ENCODE results near the gene OR10A3.

OR10A3 gene

DNA sequence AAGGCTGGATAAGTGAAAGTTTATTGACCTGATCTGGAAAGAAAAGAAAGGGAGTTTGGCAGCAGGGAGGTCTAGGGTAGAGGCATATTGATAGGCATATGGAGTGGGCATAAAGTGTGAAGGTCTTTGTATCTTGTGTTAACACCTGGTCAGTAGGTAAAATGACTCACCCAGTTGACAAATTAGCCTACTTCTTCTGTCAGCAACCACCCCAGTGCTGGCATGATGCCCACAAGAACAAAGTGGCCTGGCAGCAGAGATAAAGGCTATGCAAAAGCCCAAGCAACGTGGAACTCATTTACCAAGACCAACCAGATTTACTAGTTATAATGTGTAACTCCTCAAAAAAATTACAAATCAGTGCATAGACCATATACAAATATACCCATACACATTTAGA is 4.9 kb downstream of the OR10A3 start:
- DNase-seq: no peak

DNA sequence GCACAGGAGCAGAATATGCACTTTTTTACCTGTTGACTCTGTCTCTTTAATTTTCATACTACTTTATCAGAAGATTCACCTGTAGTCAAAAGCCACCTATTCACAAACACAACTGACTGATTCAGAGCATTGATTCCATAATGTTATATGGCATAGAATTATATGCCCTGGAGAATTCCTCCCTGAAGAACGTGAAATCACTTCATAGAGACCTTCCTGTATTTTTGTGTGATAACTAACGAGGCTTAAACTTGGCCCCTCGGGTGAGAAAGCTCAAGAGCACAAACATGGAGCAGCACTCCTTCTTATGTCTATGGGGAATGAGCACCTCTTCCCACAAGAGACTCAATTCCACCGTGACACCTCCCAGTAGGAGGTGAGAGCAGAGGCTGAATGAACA is 10.3 kb downstream of the OR10A3 start, which contains the start of gene OR10A6:
Gene OR10A6 (minus strand): TSS at position 101 of the 400 bp plus-strand sequence. CDS start 2,606 bp downstream, outside the sequence.
- no peak for DNase-seq

DNA sequence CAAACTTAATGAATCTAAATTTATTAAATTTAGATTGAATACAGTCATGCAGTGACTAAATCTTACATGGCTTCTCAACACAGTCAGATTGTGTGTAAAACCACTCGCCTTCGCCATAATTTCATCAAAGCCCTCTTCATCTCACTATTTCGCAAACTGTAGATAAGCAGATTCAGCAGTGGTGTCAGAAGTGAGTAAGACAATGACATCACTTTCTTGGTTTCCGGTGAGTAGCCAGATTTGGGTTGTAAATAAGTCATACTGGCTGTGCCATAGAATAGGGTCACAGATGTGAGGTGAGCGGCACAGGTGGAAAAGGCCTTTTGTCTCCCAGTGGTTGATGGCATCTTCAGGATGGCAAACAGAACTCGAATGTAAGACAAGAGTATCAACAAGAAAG is 13.9 kb downstream of the OR10A3 start:
- no peak for DNase-seq

DNA sequence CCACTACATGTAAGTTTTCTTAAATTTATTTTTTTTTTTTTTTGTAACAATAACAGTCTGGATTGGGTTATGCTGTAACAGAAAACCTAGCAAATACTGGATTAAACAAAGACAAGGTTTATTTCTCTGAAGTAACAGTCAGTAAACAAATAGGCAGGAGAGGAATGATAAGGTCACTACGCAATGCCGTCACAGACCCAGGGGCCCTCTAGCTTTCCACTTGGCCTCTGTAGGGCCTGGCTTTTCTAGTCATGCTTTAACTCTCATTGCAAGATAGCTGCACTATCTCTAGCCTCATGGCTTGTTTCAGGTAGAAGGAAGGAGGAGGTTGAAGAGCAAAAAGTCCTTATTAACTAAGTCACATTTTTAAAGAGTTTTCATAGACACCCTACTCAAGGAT is 17.0 kb downstream of the OR10A3 start:
- DNase-seq: no peak

DNA sequence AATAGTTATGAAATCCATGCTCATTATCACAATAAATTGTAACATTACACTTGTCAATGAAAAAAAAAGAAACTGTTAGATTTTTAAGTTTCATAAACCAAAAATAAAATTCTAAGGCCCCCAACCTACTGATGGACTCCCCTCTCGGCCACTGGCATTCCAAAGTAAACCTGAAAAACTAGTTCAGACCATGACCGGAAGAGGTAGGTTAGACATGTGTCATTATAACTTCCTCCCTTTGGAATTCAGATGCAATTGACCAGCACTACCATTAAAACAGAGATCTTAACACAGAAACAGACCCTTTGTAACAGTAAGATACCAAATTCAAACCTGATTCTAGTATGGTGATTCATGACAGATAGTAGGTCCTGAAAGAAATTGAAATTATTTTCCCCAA is 23.4 kb downstream of the OR10A3 start:
- DNase-seq: no peak

DNA sequence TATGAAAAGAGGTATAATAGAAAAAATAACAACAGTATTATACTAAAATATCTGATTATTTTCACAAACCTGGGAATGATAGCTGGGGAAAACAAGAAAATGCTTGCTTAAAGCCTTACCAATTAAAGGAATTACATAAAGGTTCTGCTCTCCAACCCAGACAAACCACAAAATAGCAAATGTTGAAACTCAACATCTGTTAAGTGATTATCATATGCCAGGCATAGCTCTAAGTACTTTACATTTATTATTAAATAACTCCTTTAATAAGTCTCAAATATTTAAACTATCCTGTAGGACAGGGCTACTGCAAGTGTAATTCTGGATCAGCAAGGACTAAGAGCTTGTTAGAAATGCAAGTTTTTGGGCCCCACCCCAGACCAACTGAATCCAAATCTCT is 30.5 kb downstream of the OR10A3 start:
- no peak for DNase-seq

DNA sequence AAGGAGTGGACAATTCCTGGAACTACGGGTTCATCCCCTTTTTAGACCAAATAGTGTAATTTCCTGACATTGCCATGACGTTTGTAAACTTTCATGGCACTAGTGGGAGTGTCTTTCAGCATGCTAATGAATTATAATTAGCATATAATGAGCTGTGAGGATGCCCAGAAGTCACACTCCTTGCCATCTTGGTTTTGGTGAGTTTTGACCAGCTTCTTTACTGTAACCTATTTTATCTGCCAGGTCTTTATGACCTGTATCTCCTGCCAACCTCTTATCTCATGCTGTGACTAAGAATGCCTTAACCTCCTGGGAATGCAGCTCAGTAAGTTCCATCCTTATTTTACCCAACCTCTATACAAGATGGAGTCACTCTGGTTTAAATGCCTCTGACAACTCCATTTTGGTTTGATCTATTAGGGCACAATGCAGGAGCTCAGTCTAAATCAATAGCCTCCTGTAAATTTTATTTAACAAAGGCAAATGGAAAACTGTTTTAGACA is 31.2 kb downstream of the OR10A3 start:
- no peak for DNase-seq

DNA sequence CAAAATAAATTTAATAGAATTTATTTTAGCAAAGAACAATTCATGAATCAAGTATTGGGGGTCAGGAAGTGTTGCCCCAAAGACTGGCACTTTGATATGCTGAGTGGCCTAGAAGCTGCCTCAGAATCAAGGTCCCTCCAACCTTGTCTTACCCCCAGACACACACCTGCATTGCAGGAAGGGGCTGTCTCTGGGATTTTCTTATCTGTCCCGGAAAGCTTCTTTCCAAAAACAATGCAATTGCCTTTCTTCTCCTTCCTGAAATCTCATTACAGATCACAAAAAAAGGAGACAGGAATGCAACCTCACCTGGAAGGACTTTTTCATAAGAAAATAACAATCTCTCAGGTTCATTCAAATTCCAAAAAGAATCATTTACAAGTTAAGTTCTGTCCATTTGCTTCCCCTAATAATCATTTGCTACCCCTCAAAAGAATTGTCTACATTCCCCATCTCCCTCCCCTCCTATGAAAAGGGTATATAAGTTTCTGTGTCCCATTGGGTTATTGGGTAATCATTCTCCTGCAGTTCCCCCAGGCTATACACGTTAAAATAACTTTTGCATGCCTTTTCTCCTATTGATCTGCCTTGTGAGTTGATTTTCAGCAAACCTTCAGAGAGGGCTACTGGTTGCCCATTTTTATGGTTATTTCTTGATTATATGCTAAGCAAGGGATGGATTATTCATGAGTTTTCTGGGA is 31.8 kb downstream of the OR10A3 start:
- DNase-seq: no peak

DNA sequence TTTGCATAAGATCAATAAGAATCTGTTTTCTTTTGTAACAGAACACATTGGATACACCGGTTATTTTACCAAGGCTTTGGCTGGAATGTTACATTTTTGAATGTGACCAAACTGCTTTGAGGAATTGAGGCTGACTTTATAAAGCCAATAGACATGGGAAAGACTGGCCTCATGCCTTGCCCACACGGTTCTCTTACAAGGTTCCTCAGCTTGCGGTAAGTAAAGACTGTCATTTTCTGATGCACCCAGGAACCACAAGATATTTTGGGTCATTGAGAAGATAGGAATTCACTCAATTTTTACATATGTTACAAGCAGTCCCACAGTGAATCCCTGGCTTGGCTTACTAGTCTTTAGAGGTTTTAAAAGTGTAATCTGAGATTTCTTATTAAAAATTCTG is 34.4 kb downstream of the OR10A3 start:
- DNase-seq: no peak

DNA sequence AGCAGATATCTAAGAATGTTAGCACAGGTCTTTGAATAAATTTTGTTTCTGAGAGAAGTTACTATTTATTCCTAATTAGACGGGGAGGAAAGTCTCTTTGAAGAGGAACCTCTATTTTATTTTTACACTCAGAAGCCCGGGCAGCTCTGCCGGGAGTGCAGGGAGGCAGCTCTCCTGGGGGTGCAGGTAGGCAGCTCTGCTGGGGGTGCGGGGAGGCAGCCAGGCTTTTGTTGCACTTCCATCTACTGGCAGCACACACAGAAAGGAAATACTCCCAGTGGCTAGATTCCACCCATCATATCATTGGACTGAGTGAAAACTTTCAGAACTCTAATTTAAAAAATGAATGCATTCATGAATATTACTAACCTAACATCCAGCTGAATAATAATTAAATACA is 35.0 kb downstream of the OR10A3 start:
- no peak for DNase-seq

DNA sequence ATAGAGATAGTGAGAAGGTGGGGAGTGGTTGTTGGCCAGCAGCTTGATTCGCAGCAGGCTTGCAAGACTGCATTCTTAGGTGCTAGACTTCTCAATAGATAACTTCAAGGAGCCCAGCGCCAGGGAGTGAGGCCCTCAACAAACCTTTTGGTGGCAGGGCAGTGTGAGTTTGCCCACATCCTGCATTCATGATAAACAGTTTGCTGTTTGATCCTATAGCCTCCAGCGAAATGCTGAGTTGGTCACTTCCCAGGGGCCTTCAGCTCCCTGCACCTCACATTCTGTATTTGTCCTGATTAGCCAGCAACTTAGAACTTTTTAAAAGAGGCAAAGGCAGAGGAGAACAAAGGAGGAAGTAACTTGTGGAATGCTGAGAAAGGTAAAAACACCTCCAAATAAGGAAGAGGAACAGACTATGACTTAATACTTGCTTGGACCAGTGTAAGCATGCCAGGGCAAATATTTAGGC is 35.5 kb downstream of the OR10A3 start:
- DNase-seq: no peak

DNA sequence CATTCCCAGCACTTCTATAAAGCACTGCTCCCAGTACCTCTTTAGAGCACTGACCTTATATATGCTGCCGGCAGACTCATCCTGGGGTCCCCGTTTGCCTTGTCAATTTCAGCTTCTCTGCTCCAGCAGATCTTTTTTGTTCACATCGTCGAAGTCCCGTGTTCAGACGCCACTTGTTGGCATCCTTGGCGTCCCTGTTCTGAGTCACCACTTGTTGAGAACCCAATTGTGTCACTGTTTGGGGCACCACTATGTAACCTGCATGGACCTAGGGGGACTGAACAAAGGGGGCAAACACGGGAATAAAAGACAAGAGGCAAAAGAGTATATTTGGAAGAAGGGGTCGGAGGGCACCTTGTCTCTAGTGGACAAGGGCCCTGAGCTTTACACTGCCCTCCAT is 36.0 kb downstream of the OR10A3 start:
- no peak for DNase-seq

DNA sequence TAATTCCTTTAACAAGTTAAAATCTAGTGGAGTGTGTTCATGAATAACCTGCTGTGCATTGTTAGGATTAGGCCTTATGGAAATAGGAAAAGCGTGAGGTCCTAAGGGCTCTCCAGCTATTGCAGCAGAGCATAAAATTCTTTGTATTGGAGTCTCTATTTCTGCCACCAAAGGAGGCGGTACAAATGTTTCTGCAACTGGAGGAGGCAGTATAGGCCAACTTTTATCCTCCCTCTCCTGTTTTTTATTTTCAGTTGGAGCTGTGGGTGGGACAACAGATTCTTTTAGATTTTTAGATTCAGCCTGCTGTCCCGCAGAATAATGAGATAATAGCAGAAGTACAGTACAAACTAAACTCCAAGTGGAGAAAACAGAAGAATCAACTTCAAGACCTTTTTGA is 36.6 kb downstream of the OR10A3 start:
- no peak for DNase-seq

DNA sequence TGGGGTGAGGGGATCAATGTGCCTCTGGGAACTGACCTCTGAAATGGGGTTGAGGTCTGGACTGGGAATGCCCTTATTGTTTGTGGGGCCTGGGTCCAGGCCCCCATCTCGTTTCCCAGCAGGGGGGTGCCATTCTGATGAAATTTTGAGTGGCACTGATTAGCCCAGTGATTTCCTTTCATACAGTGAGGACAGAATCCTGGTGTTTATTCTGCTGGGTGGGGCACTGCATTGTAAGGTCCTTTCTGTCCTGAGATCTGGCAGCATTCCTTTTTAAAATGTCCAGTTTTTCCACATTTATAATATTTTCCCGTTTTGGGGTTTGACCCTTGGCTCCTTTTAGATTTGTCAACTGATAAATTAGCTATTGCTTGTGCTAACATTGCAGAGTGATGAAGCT is 37.6 kb downstream of the OR10A3 start:
- no peak for DNase-seq

DNA sequence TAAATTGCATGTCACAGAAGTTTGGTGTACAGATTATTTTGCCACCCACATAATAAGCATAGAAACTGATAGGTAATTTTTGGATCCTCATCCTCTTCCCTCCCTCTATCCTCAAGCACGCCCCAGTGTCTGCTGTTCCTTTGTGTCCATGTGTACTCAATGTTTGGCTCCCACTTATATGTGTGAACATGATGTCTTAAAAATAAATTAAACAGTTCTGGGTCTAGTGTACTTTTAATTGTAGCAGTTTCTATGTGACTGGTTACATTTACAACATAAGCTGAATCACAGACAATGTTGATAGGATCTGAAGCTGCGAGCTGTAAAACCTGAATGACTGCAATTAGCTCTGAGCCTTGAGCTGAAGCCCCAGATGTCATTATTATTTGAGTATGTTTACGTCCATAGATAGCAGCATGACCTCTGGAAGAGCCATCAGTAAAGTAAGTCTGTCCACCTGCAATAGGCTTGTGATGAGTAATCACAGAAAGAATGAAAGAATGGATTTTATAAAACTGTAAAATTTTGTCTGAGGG is 40.1 kb downstream of the OR10A3 start:
- no peak for DNase-seq

DNA sequence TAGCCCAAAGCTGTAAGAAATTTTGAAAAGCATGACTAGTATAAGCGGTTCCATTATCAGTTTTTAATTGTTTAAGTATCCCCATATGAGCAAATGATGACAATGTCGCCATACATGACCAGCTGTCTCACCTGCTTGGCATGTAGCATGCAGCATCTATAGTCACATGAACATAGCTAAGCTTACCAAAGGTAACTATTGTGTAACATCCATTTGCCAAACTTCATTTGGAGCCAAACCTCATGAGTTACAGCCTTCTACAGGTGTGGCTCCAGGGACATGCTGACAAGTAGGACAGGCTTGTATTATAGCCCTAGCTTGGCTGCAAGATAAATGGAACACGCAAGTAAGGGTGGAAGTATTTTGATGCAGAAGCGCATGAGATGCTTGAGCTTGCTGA is 40.8 kb downstream of the OR10A3 start:
- DNase-seq: no peak

DNA sequence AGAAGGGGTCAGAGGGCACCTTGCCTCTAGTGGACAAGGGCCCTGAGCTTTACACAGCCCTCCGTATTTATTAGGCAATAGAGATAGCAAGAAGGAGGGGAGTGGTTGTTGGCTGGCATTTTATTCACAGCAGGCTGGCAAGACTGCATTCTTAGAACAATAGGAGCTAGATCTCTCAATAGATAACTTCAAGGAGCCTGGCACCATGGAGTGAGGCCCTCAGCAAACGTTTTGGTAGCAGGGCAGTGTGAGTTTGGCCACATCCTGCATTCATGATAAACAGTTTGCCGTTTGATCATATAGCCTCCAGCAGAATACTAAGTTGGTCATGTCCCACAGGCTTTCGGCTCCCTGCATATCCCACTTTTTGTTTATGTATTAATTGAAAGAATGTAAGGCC is 42.1 kb downstream of the OR10A3 start:
- no peak for DNase-seq

DNA sequence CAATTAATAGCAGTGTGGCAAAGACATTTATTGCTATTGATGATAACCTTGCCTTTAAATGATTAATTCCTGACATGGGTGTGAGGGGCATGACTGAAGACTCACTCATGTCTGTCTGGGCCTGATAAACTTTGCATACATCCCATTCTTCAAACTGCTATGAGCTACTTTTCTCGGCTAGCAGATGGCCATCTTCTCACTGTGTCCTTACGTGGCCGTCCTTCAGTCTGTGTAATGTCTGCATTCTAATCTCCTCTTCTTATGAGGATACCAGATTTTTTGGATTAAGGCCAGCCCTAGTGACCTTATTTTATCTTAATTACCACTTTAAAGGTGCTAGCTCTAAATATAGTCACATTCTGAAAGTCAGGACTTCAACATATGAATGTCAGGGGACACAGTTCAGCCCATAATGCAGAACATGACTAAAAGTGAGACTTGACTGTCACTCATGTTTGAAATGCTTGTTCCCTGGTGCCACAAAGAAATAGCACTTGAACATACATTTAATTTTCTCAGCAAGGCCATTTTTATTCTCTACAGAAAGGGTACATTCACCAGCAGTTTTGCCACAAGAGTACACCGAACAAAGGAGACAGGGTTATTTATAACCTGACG is 42.7 kb downstream of the OR10A3 start:
- no peak for DNase-seq

DNA sequence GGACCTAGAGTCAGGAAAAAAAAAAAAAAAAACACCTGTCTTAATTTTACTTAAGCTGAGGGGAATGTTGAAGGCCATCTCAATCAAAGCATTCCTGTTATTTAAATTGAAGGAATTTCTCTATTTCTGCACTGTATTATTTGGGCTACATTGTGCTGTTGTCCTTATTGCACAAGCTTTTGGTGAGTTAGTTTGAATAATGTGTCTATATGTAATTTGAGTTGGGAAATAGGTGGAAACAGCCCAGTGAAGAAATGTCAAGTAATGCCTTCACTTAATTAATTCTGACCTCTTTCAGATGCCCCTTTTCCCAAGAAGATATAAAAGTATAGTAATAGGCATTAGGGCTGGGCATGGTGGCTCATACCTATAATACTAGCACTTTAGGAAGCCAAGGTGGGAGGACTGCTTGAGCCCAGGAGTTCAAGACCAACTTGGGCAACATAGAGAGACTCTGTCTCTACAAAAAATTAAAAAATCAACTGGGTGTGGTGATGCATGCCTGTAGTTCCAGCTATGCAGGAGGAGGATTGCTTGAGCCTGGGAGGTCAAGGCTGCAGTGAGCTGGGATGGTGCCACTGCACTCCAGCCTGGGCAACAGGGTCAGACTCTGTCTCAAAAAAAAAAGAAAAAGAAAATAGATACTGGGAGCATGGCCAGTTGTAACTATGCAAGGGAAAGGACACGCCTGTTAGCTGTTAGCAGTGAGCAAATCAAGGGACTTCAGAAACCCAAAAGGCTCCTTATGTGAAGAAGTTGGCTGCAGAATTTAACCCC is 45.3 kb downstream of the OR10A3 start:
- no peak for DNase-seq

DNA sequence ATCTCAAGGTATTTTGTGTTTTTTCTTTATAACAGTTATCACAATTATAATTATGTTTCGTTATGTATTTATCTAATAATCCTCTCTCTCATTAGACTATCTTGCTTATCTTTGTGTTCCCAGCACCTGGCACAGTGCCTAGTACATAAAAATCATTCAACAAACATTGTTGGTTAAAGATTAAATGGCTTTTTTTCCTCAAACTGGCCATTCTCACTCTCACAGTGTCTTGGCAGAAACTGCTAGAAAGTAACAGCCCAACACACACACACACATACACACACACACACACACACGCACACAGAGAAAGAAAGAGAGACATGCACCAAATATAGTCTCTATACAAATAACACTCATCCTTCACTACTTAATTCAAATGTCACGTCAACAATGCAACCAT is 47.3 kb downstream of the OR10A3 start:
- no peak for DNase-seq

DNA sequence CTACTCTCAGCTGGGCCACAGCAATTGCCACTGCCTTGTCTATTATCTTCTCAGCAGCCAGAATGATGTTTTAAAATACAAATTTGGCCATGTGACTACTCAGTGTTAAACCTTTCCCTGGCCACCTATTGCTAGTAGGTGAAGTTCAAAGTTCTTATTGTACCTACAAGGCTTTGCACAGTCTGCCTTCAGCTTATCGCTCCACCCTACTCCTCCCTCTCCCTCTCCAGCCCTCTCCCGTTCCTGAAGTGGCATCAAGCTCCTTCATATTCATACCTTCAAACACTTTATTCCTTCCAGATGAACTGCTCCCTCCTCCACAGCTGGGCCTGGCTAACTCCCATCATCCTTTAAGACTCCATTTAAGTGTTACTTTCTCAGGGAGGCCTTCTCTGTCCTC is 47.7 kb downstream of the OR10A3 start:
- DNase-seq: no peak

DNA sequence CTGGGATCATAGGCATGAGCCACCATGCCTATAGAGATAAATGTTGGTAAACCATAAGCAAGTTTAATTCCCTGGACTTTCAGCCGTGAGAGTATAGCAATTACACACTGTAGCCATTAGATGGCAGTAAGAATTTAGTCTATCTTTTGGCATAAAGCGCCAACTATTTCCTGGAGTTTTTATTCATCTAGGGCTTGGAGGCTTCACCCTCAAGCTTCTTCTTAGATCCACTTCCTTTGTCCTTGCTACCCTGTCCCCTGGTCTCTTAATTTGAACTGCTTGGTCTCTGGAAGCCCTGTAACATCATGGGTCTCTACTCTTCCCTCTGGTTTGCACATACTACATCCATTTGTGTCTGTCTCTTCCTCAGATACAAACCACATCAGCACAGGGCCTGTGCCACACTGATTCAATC is 48.7 kb downstream of the OR10A3 start:
- peak in 1 of 2 donors; percentile 50 for DNase-seq

DNA sequence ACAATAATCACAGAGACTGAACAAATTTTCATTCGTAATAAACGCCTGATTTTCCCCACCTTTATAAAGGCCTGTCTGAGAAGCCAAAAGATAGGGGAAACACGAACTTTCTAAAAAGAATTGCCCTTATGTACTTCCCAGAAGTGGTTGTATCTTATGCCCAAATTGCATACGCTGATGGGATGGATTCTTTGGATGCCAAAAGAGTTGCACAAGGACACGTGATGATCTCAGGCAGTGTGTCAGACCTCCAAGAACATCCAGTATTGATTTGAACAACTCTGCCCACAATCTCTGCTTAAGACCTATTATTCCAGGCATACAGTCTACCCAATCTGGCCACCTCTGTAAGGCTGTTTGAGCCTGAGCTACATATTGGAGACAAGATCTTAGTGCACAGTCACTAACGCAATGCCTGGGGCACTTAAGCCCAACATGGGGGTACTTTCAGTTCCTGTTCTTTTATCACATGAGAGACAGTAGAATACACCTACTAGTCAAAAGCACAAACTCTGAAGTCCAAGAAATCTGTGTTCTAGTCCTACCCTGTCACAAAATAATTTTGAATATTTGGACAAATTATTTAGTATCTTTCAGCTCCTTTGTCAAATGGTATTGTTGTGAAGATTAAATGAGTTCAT is 49.3 kb downstream of the OR10A3 start:
- DNase-seq: no peak

Data from CD4-positive, alpha-beta T cell treated with Interleukin-1 beta for 1 hour (primary cell).